K562 (cell line): Measurements from ENCODE around the gene PIP5KL1. TPM values are rescaled to one million over a fixed set of nuclear protein-coding genes. Genes with fewer than 3 reads are reported as not detected.
A peak's percentile ranks its signal among the peaks of the same experiment; 100 is the strongest.

Experiments
- ATAC-seq: fragments of 200-7000 bp; cut with Tn5 transposase; 3 replicates; pipeline ENCODE4 v1.9.1; 2020; ENCODE audit warnings: moderate library complexity
- BruUV-seq: library from RNA; stranded (reverse); fragments of 400-500 nt; replicated peaks from 2 replicates; lab custom pipeline; 2021; lab: Mats Ljungman, UMichigan
- CTCF ChIA-PET: fragments of 300-600 bp; formaldehyde crosslinking; extraction: SDS; loops from one replicate; lab custom pipeline; 2021; ENCODE audit warnings: low intra/inter-chr PET ratio; lab: Yijun Ruan, JAX
- POLR2A ChIA-PET: fragments of 300-600, 350-650 bp; sonication (Branson Sonifier 250); formaldehyde crosslinking; extraction: SDS; loops from one replicate; lab custom pipeline; 2021; ENCODE audit warnings: antibody characterized with exemption, inconsistent platforms; lab: Yijun Ruan, JAX
- DNase-seq, 4 experiments: peaks; one replicate each; pipeline versions ENCODE4 v3.0.0 to v3.0.0-alpha.2; 2011 to 2018; ENCODE audit warnings: low spot score in 3 of 4, mixed read lengths in 3 of 4; ENCODE audit errors: extremely low read depth in 1 of 4
- FAIRE-seq: peaks from 2 replicates; lab custom pipeline; 2011; peaks lifted over from hg19 to GRCh38; lab: Jason Lieb, UNC
- H2AFZ ChIP-seq: 2 replicates; pipeline ENCODE4 v1.6.0; 2011; ENCODE audit warnings: low read depth, low read length, control low read depth, inconsistent platforms
- H3K27ac ChIP-seq: fragments of 200-600 bp; 3 replicates; pipeline ENCODE4 v1.8.0; 2011; ENCODE audit warnings: low read depth, mild to moderate bottlenecking, control low read depth, inconsistent platforms, low read length, moderate library complexity, mixed read lengths; ENCODE audit errors: extremely low read depth
- H3K27me3 ChIP-seq, 2 experiments: fragments of 300-600 bp in 1 of 2; 2 replicates in 1 of 2; 3 replicates in 1 of 2; pipeline versions ENCODE4 v1.6.0 to v1.8.0; 2011; ENCODE audit warnings: inconsistent platforms in 2 of 2, low read length in 2 of 2, mild to moderate bottlenecking in 1 of 2, mixed read lengths in 1 of 2, moderate library complexity in 1 of 2; ENCODE audit not compliant: control insufficient read depth in 2 of 2, insufficient read depth in 2 of 2
- H3K36me3 ChIP-seq: fragments of 300-600 bp; 3 replicates; pipeline ENCODE4 v1.8.0; 2011; ENCODE audit warnings: mild to moderate bottlenecking, low read length, inconsistent platforms; ENCODE audit not compliant: control insufficient read depth, insufficient read depth
- H3K4me1 ChIP-seq, 2 experiments: fragments of 200-600 bp in 1 of 2; replicated peaks in 1 of 2; 2 replicates in 1 of 2; 3 replicates in 1 of 2; pipeline versions ENCODE4 v1.5.1 to v1.8.0; 2011; ENCODE audit warnings: inconsistent platforms in 2 of 2, low read length in 2 of 2, mild to moderate bottlenecking in 1 of 2, mixed read lengths in 1 of 2, moderate library complexity in 1 of 2; ENCODE audit not compliant: control insufficient read depth in 2 of 2, insufficient read depth in 2 of 2
- H3K4me2 ChIP-seq: 2 replicates; pipeline ENCODE4 v1.6.1; 2011; ENCODE audit warnings: low read length, control low read depth, inconsistent platforms, mixed read lengths; ENCODE audit not compliant: insufficient read depth
- H3K4me3 ChIP-seq: fragments of 200-600 bp; sonication (generic), shearing (Covaris generic); 2 replicates; pipeline ENCODE4 v1.5.1; 2016; ENCODE audit warnings: control low read depth, inconsistent platforms
- H3K79me2 ChIP-seq: fragments of 200-600 bp; 3 replicates; pipeline ENCODE4 v1.8.0; 2011; ENCODE audit warnings: low read length, inconsistent platforms; ENCODE audit not compliant: control insufficient read depth, insufficient read depth
- H3K9ac ChIP-seq, 2 experiments: 2 replicates each; pipeline versions ENCODE4 v1.6.0 to v1.6.1; 2011; ENCODE audit warnings: low read depth in 2 of 2, low read length in 2 of 2, control low read depth in 1 of 2, inconsistent platforms in 1 of 2, mild to moderate bottlenecking in 1 of 2, mixed read lengths in 1 of 2; ENCODE audit not compliant: insufficient read depth in 1 of 2
- H3K9me1 ChIP-seq: one replicate; pipeline ENCODE4 v1.6.0; 2011; ENCODE audit warnings: inconsistent platforms, mild to moderate bottlenecking, low read length, moderate library complexity; ENCODE audit not compliant: control insufficient read depth, insufficient read depth
- H3K9me3 ChIP-seq: replicated peaks from 2 replicates; pipeline ENCODE4 v1.5.1; 2011; ENCODE audit warnings: low read depth, low read length, inconsistent platforms; ENCODE audit not compliant: control insufficient read depth, insufficient read depth
- H4K20me1 ChIP-seq: replicated peaks from 2 replicates; pipeline ENCODE4 v1.6.1; 2011; ENCODE audit warnings: low read length, inconsistent platforms, mixed read lengths; ENCODE audit not compliant: control insufficient read depth, insufficient read depth
- ELF4 ChIP-seq: fragments of 450-650 bp; formaldehyde crosslinking; IDR thresholded peaks from 2 replicates; pipeline ENCODE4 v1.4.0; 2022; ENCODE audit warnings: missing genetic modification characterization
- FOXJ3 ChIP-seq: sonication (generic); formaldehyde crosslinking; IDR thresholded peaks from 2 replicates; pipeline ENCODE4 v1.4.0; 2020; ENCODE audit warnings: mild to moderate bottlenecking, missing genetic modification reagents
- HDAC6 ChIP-seq: IDR thresholded peaks from 2 replicates; pipeline ENCODE4 v1.6.1; 2012; ENCODE audit warnings: low read depth, mild to moderate bottlenecking, control low read depth, inconsistent platforms, low read length, moderate library complexity
- MTA1 ChIP-seq: fragments of 450-650 bp; IDR thresholded peaks from 2 replicates; pipeline ENCODE4 v1.6.1; 2017; ENCODE audit warnings: borderline replicate concordance
- NR0B1 ChIP-seq: fragments of 450-650 bp; IDR thresholded peaks from one replicate; pipeline ENCODE4 v1.6.1; 2018; ENCODE audit warnings: mild to moderate bottlenecking, moderate library complexity; ENCODE audit not compliant: partially characterized antibody
- PKNOX1 ChIP-seq: fragments of 450-650 bp; IDR thresholded peaks from 2 replicates; pipeline ENCODE4 v1.6.1; 2016
- SMAD1 ChIP-seq: fragments of 150-350 bp; IDR thresholded peaks from 2 replicates; pipeline ENCODE4 v1.6.1; 2014; ENCODE audit warnings: low read length, low read depth; ENCODE audit not compliant: partially characterized antibody
- SOX6 ChIP-seq: fragments of 450-650 bp; IDR thresholded peaks from 2 replicates; pipeline ENCODE4 v1.6.1; 2014; ENCODE audit warnings: mild to moderate bottlenecking
- TEAD4 ChIP-seq, 2 experiments: sonication (generic) in 1 of 2; formaldehyde crosslinking in 1 of 2; IDR thresholded peaks; 2 replicates each; pipeline versions ENCODE4 v1.6.1 to v1.8.0; 2012 to 2022; ENCODE audit warnings: borderline replicate concordance in 1 of 2, inconsistent platforms in 1 of 2, low read length in 1 of 2, mild to moderate bottlenecking in 1 of 2, missing genetic modification reagents in 1 of 2
- ZBED1 ChIP-seq: IDR thresholded peaks from 2 replicates; pipeline ENCODE4 v1.6.1; 2014
- ZNF23 ChIP-seq: fragments of 250-450 bp; sonication (Bioruptor Pico); IDR thresholded peaks from 2 replicates; pipeline ENCODE4 v1.4.0; 2020; ENCODE audit warnings: mild to moderate bottlenecking
- ZNF324 ChIP-seq: fragments of 250-450 bp; sonication (Bioruptor Pico); IDR thresholded peaks from 2 replicates; pipeline ENCODE4 v1.4.0; 2020; ENCODE audit warnings: mild to moderate bottlenecking
- WGBS: fragments of 100-300 bp; shearing (Covaris generic); methylation state at CpG from one replicate; pipeline ENCODE4 v1.1.6; 2016; ENCODE audit warnings: low coverage, mixed read lengths; ENCODE audit not compliant: insufficient coverage; ENCODE audit errors: missing lambda C conversion rate; 5-methylcytosine and 5-hydroxymethylcytosine counted together
- in situ Hi-C: fragments of 300-500 bp; cut with MboI; formaldehyde crosslinking; loops from 4 replicates; pipeline ENCODE4 v1.15.0; 2018; ENCODE audit warnings: inconsistent platforms, mixed read lengths
- intact Hi-C: fragments of 100-400 bp; cut with micrococcal nuclease; formaldehyde crosslinking; loops from 2 replicates; pipeline ENCODE4 v1.14.2; 2022
- polyA plus RNA-seq, 8 experiments: library from polyadenylated mRNA; depleted of rRNA in 4 of 8; stranded (reverse) in 5 of 8; unstranded in 3 of 8; fragments of >200 nt; fragmentation: Nextera tagmentation in 2 of 8; fragmentation: Illumina TruSeq in 1 of 8; extraction: Ambion mirVana in 2 of 8; extraction: Trizol in 1 of 8; gene quantifications; 2 replicates each; pipeline versions ENCODE4 v1.2.1 to v1.2.3, GENCODE V29; 2011 to 2014; ENCODE audit warnings: inconsistent platforms in 1 of 8, missing spikeins in 1 of 8
- total RNA-seq, 7 experiments: library from RNA; depleted of rRNA in 6 of 7; stranded (reverse); fragments of >200 nt in 6 of 7; fragmentation: Illumina TruSeq in 2 of 7; extraction: Trizol in 2 of 7; gene quantifications; 2 replicates each; pipeline versions ENCODE4 v1.2.1 to v1.2.3, GENCODE V29; 2011 to 2021; ENCODE audit warnings: low replicate concordance in 1 of 7
- TF ChIP-seq, protein P1 (sequence below): fragments of 450-650 bp; formaldehyde crosslinking; IDR thresholded peaks from 2 replicates; pipeline ENCODE4 v1.4.0; 2020; ENCODE audit warnings: mild to moderate bottlenecking
- TF ChIP-seq, protein P2 (sequence below): fragments of 450-650 bp; IDR thresholded peaks from 2 replicates; pipeline ENCODE4 v1.6.1; 2018; ENCODE audit not compliant: partially characterized antibody

Gene PIP5KL1
- total and polyA plus RNA-seq, 9 of the 15 experiments (the other 6 are each of a cell fraction or from before 2014, with no cell fraction given): 0.18 to 4.8 (median 1.2) TPM

GRCh38 chr9:127905004-127905728 lies 25.4 kb downstream of the PIP5KL1 start:
- Histone ChIP-seq H3K4me2 (no peak overlapping the region), H3K9ac (peak overlapping the region; percentile 52 to 72; a peak in 3 of 4 replicates), H2AFZ (no peak overlapping the region), H3K36me3 (peaks cover 22% of the 10 kb centered on the region; the same call in 2 of the 3 replicates), H4K20me1 (no peaks in the 10 kb centered on the region), H3K4me3 (no peak overlapping the region), H3K27ac (peak overlapping the region; percentile 77), H3K9me1 (no peaks in the 10 kb centered on the region), H3K9me3 (no peaks in the 10 kb centered on the region), H3K79me2 (no peaks in the 10 kb centered on the region), H3K27me3 (no peaks in the 10 kb centered on the region), H3K4me1 (peaks cover 25 to 51% of the 10 kb centered on the region in 2 experiments)
- DNase-seq (peak in 1 of 4 experiments; percentile 29), FAIRE-seq (no peak), ATAC-seq (no peak)
- intact Hi-C loops: no loop called here
- 45% methylated on average over 5 of the region's 5 CpGs for WGBS
- CTCF ChIA-PET: no interaction called here
- POLR2A ChIA-PET: interaction anchor here (0.9 to 1.1 kb wide), 3 partner anchors 8 to 164 kb away, joined by 3 to 5 read pairs (median 3); partner anchors contain the start of gene ST6GALNAC4
- no TSS peak for BruUV-seq
- in situ Hi-C loops: loop anchor here (25.0 kb wide), 1 partner anchor 968 kb away; no protein-coding TSS in a partner anchor
- TF ChIP-seq SMAD1 (no peak), ELF4 (CRISPR knock-in tag) (no peak), MTA1 (no peak), HDAC6 (no peak), NR0B1 (no peak), PKNOX1 (peak; percentile 55; the same call in 1 of the 2 replicates), TEAD4 (IDR thresholded peaks at IDR 0.05; ENCODE audit: low read length) (no peak), TEAD4 (CRISPR knock-in tag; IDR thresholded peaks at IDR 0.05; ENCODE audit: borderline replicate concordance) (no peak), ZBED1 (no peak), ZNF23 (CRISPR knock-in tag) (no peak), SOX6 (no peak), FOXJ3 (CRISPR knock-in tag) (no peak), ZNF324 (no peak)
- TF ChIP-seq, protein P1, sequence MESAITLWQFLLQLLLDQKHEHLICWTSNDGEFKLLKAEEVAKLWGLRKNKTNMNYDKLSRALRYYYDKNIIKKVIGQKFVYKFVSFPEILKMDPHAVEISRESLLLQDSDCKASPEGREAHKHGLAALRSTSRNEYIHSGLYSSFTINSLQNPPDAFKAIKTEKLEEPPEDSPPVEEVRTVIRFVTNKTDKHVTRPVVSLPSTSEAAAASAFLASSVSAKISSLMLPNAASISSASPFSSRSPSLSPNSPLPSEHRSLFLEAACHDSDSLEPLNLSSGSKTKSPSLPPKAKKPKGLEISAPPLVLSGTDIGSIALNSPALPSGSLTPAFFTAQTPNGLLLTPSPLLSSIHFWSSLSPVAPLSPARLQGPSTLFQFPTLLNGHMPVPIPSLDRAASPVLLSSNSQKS (CRISPR knock-in tag): no peak
- TF ChIP-seq, protein P2, sequence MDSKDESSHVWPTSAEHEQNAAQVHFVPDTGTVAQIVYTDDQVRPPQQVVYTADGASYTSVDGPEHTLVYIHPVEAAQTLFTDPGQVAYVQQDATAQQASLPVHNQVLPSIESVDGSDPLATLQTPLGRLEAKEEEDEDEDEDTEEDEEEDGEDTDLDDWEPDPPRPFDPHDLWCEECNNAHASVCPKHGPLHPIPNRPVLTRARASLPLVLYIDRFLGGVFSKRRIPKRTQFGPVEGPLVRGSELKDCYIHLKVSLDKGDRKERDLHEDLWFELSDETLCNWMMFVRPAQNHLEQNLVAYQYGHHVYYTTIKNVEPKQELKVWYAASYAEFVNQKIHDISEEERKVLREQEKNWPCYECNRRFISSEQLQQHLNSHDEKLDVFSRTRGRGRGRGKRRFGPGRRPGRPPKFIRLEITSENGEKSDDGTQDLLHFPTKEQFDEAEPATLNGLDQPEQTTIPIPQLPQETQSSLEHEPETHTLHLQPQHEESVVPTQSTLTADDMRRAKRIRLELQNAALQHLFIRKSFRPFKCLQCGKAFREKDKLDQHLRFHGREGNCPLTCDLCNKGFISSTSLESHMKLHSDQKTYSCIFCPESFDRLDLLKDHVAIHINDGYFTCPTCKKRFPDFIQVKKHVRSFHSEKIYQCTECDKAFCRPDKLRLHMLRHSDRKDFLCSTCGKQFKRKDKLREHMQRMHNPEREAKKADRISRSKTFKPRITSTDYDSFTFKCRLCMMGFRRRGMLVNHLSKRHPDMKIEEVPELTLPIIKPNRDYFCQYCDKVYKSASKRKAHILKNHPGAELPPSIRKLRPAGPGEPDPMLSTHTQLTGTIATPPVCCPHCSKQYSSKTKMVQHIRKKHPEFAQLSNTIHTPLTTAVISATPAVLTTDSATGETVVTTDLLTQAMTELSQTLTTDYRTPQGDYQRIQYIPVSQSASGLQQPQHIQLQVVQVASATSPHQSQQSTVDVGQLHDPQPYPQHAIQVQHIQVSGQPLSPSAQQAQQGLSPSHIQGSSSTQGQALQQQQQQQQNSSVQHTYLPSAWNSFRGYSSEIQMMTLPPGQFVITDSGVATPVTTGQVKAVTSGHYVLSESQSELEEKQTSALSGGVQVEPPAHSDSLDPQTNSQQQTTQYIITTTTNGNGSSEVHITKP: peak; percentile 83
